H1 (cell line): ENCODE measurements around the gene SORL1-AS1.

ENCODE experiments used
- CTCF ChIA-PET: fragments of 300-600 bp; sonication (Branson Sonifier 250); formaldehyde crosslinking; loops from one replicate; lab custom pipeline; 2021; ENCODE audit not compliant: partially characterized antibody; lab: Charles Lee
- POLR2A ChIA-PET: fragments of 300-600 bp; sonication (Branson Sonifier 250); formaldehyde crosslinking; loops from one replicate; lab custom pipeline; 2021; ENCODE audit warnings: inconsistent platforms; ENCODE audit not compliant: partially characterized antibody; lab: Charles Lee
- DNase-seq, 2 experiments: peaks; one replicate each; pipeline versions ENCODE4 v3.0.0 to v3.0.0-alpha.2; 2010 to 2022; ENCODE audit warnings: low spot score in 2 of 2, low read depth in 1 of 2, mixed read lengths in 1 of 2
- FAIRE-seq: peaks from 2 replicates; lab custom pipeline; 2011; peaks lifted over from hg19 to GRCh38; lab: Jason Lieb, UNC
- H2AFZ ChIP-seq: 2 replicates; pipeline ENCODE4 v1.8.1; 2012; ENCODE audit warnings: low read length, inconsistent platforms
- H2AK5ac ChIP-seq: 2 replicates; pipeline ENCODE4 v1.6.1; 2013; ENCODE audit warnings: low read depth, low read length
- H2BK120ac ChIP-seq: replicated peaks from 2 replicates; pipeline ENCODE3; 2013; ENCODE audit warnings: low read depth, low read length, inconsistent platforms
- H2BK12ac ChIP-seq: 2 replicates; pipeline ENCODE4 v1.6.1; 2013; ENCODE audit warnings: low read depth, low read length
- H2BK15ac ChIP-seq: 2 replicates; pipeline ENCODE4 v1.6.1; 2013; ENCODE audit warnings: low read length
- H2BK20ac ChIP-seq: 2 replicates; pipeline ENCODE4 v1.6.1; 2013; ENCODE audit warnings: low read length
- H2BK5ac ChIP-seq: 2 replicates; pipeline ENCODE4 v1.6.1; 2013; ENCODE audit warnings: low read depth, low read length
- H3K14ac ChIP-seq: 2 replicates; pipeline ENCODE4 v1.6.1; 2013; ENCODE audit warnings: inconsistent platforms; ENCODE audit not compliant: insufficient read length
- H3K18ac ChIP-seq: 2 replicates; pipeline ENCODE4 v1.6.1; 2013; ENCODE audit warnings: low read length; ENCODE audit errors: extremely low read depth
- H3K23ac ChIP-seq: 2 replicates; pipeline ENCODE4 v1.6.1; 2013; ENCODE audit warnings: inconsistent platforms; ENCODE audit not compliant: insufficient read length
- H3K23me2 ChIP-seq: 2 replicates; pipeline ENCODE4 v1.6.1; 2013; ENCODE audit warnings: low read depth, low read length
- H3K27ac ChIP-seq: 2 replicates; pipeline ENCODE4 v1.6.1; 2011; ENCODE audit warnings: low read depth, low read length, inconsistent platforms
- H3K27me3 ChIP-seq, 4 experiments: replicated peaks in 1 of 4; 1 replicate in 1 of 4; 2 replicates in 3 of 4; pipeline versions ENCODE4 v1.6.1 to v1.8.1; 2011 to 2013; ENCODE audit warnings: low read length in 3 of 4, mild to moderate bottlenecking in 3 of 4, inconsistent platforms in 2 of 4, mixed read lengths in 2 of 4, moderate library complexity in 1 of 4; ENCODE audit not compliant: control insufficient read depth in 3 of 4, insufficient read depth in 3 of 4; ENCODE audit errors: extremely low read depth in 1 of 4
- H3K36me3 ChIP-seq, 4 experiments: 2 replicates each; pipeline versions ENCODE4 v1.6.1 to v1.8.1; 2011 to 2013; ENCODE audit warnings: mild to moderate bottlenecking in 4 of 4, low read length in 3 of 4, moderate library complexity in 2 of 4, control low read depth in 1 of 4, inconsistent platforms in 1 of 4; ENCODE audit not compliant: insufficient read depth in 4 of 4, control insufficient read depth in 2 of 4
- H3K4ac ChIP-seq: replicated peaks from 2 replicates; pipeline ENCODE3; 2013; ENCODE audit warnings: low read length, low read depth, mixed read lengths, inconsistent platforms; ENCODE audit not compliant: insufficient read length
- H3K4me1 ChIP-seq, 4 experiments: replicated peaks in 1 of 4; 1 replicate in 1 of 4; 2 replicates in 3 of 4; pipeline versions ENCODE4 v1.6.1 to v1.8.1; 2011 to 2013; ENCODE audit warnings: low read length in 3 of 4, inconsistent platforms in 2 of 4, mixed read lengths in 1 of 4; ENCODE audit not compliant: insufficient read depth in 4 of 4, control insufficient read depth in 3 of 4
- H3K4me2 ChIP-seq, 2 experiments: 2 replicates each; pipeline versions ENCODE4 v1.6.1 to v1.8.1; 2011 to 2013; ENCODE audit warnings: low read depth in 2 of 2, low read length in 2 of 2, control low read depth in 1 of 2, inconsistent platforms in 1 of 2, mild to moderate bottlenecking in 1 of 2; ENCODE audit not compliant: insufficient read depth in 1 of 2
- H3K4me3 ChIP-seq, 4 experiments: fragments of 200-600, 300-600 bp in 1 of 4; sonication (generic), shearing (Covaris generic), sonication (Bioruptor Twin) in 1 of 4; 2 replicates each; pipeline versions ENCODE4 v1.5.1 to v1.8.1; 2011 to 2016; ENCODE audit warnings: low read length in 4 of 4, low read depth in 3 of 4, control low read depth in 2 of 4, inconsistent platforms in 2 of 4, mild to moderate bottlenecking in 2 of 4, mixed read lengths in 1 of 4, moderate library complexity in 1 of 4; ENCODE audit not compliant: insufficient read depth in 2 of 4; ENCODE audit errors: extremely low read depth in 1 of 4
- H3K56ac ChIP-seq: replicated peaks from 2 replicates; pipeline ENCODE3; 2013; ENCODE audit warnings: low read depth, mild to moderate bottlenecking, mixed read lengths, low read length, inconsistent platforms; ENCODE audit not compliant: insufficient read length
- H3K79me1 ChIP-seq: 2 replicates; pipeline ENCODE4 v1.6.1; 2013; ENCODE audit warnings: low read depth, low read length, control low read depth
- H3K79me2 ChIP-seq, 2 experiments: 2 replicates each; pipeline versions ENCODE4 v1.6.1 to v1.8.1; 2012 to 2013; ENCODE audit warnings: low read length in 2 of 2, mild to moderate bottlenecking in 2 of 2, inconsistent platforms in 1 of 2; ENCODE audit not compliant: insufficient read depth in 2 of 2, control insufficient read depth in 1 of 2
- H3K9ac ChIP-seq, 4 experiments: replicated peaks in 1 of 4; 1 replicate in 1 of 4; 2 replicates in 3 of 4; pipeline versions ENCODE4 v1.6.1 to v1.8.1; 2011 to 2013; ENCODE audit warnings: low read depth in 3 of 4, low read length in 3 of 4, control low read depth in 2 of 4, mild to moderate bottlenecking in 2 of 4, moderate library complexity in 2 of 4, inconsistent platforms in 1 of 4; ENCODE audit errors: extremely low read depth in 1 of 4
- H3K9me3 ChIP-seq, 2 experiments: 2 replicates each; pipeline versions ENCODE4 v1.6.1 to v1.8.1; 2012 to 2013; ENCODE audit warnings: mild to moderate bottlenecking in 2 of 2, moderate library complexity in 2 of 2, control low read depth in 1 of 2, inconsistent platforms in 1 of 2, low read depth in 1 of 2, low read length in 1 of 2, mixed read lengths in 1 of 2; ENCODE audit not compliant: insufficient read depth in 2 of 2
- H4K20me1 ChIP-seq, 2 experiments: replicated peaks in 1 of 2; 2 replicates each; pipeline versions ENCODE3 to v1.8.1; 2011 to 2013; ENCODE audit warnings: inconsistent platforms in 2 of 2, low read length in 2 of 2, mild to moderate bottlenecking in 1 of 2; ENCODE audit not compliant: insufficient read depth in 2 of 2, control insufficient read depth in 1 of 2
- H4K5ac ChIP-seq: 2 replicates; pipeline ENCODE4 v1.6.1; 2013; ENCODE audit warnings: low read length, low read depth, mixed read lengths, inconsistent platforms; ENCODE audit not compliant: insufficient read length
- H4K8ac ChIP-seq: 2 replicates; pipeline ENCODE4 v1.8.0; 2013; ENCODE audit warnings: mild to moderate bottlenecking, moderate library complexity, low read length, inconsistent platforms; ENCODE audit not compliant: insufficient read depth; ENCODE audit errors: extremely low read depth
- H4K91ac ChIP-seq: replicated peaks from 2 replicates; pipeline ENCODE3; 2013; ENCODE audit warnings: low read length, mixed read lengths, inconsistent platforms; ENCODE audit not compliant: insufficient read length
- EP300 ChIP-seq, 2 experiments: IDR thresholded peaks; 1 replicate in 1 of 2; 2 replicates in 1 of 2; pipeline ENCODE4 v1.6.1; 2011 to 2012; ENCODE audit warnings: low read depth in 2 of 2, low read length in 2 of 2, mild to moderate bottlenecking in 2 of 2, borderline replicate concordance in 1 of 2, inconsistent platforms in 1 of 2, moderate library complexity in 1 of 2
- HDAC2 ChIP-seq, 2 experiments: fragments of 300-600 bp in 1 of 2; sonication (generic) in 1 of 2; IDR thresholded peaks; 2 replicates each; pipeline ENCODE4 v1.6.1; 2011 to 2012; ENCODE audit warnings: low read depth in 2 of 2, low read length in 2 of 2, mild to moderate bottlenecking in 2 of 2, moderate library complexity in 2 of 2, borderline replicate concordance in 1 of 2, inconsistent platforms in 1 of 2
- RNF2 ChIP-seq: fragments of 200-900, 300-1000 bp; sonication (generic); IDR thresholded peaks from 2 replicates; pipeline ENCODE4 v1.7.1; 2016; ENCODE audit warnings: borderline replicate concordance, low read depth, mild to moderate bottlenecking, antibody characterized with exemption, low read length; ENCODE audit not compliant: poor library complexity, severe bottlenecking; ENCODE audit errors: missing control alignments
- TCF12 ChIP-seq: IDR thresholded peaks from 2 replicates; pipeline ENCODE4 v1.6.1; 2011; ENCODE audit warnings: low read depth, mild to moderate bottlenecking, low read length
- WGBS, 2 experiments: shearing (Covaris generic) in 1 of 2; methylation state at CpG; one replicate each; pipeline versions ENCODE4 v1.1.6 to v1.1.7; 2013 to 2015; ENCODE audit warnings: low lambda C conversion rate in 2 of 2, mixed read lengths in 2 of 2, inconsistent platforms in 1 of 2, low coverage in 1 of 2, missing lambda C conversion rate in 1 of 2; ENCODE audit not compliant: insufficient replicate concordance in 2 of 2, insufficient coverage in 1 of 2, insufficient read length in 1 of 2; ENCODE audit errors: extremely low coverage in 1 of 2, missing lambda C conversion rate in 1 of 2; 5-methylcytosine and 5-hydroxymethylcytosine counted together

Gene SORL1-AS1

GRCh38 chr11:121429556-121429955 lies 23.2 kb downstream of the SORL1-AS1 start:
- WGBS, 2 experiments = 86% methylated on average over 3 of the region's 3 CpGs; no CpG with 5 or more reads in 1 of the 2 experiments
- no peak overlapping the region for H3K23ac ChIP-seq

More at GRCh38 chr11:121429556-121429955, 23.2 kb downstream of the SORL1-AS1 start:
- Histone ChIP-seq H2BK20ac (no peak overlapping the region), H3K4ac (no peak overlapping the region), H3K4me3 (no peak overlapping the region), H2BK5ac (no peak overlapping the region), H3K4me2 (no peak overlapping the region), H3K36me3 (no peaks in the 10 kb centered on the region), H3K56ac (no peak overlapping the region), H3K23me2 (peaks cover 2% of the 10 kb centered on the region), H3K14ac (no peak overlapping the region), H3K18ac (no peak overlapping the region), H3K9me3 (no peaks in the 10 kb centered on the region; a peak in 1 of 4 replicates), H2BK120ac (no peak overlapping the region), H2BK15ac (no peak overlapping the region), H4K8ac (no peak overlapping the region), H4K20me1 (no peaks in the 10 kb centered on the region), H2BK12ac (no peak overlapping the region), H3K27me3 (peaks cover 0 to 12% (median 5%) of the 10 kb centered on the region in 4 experiments; a peak in 6 of 7 replicates), H2AK5ac (no peak overlapping the region), H3K79me1 (no peaks in the 10 kb centered on the region), H3K27ac (no peak overlapping the region), H2AFZ (no peak overlapping the region), H3K9ac (no peak overlapping the region), H3K4me1 (peaks cover 0 to 2% (median under 1%) of the 10 kb centered on the region in 4 experiments; a peak in 2 of 7 replicates), H4K91ac (no peak overlapping the region), H3K79me2 (no peaks in the 10 kb centered on the region), H4K5ac (no peak overlapping the region)
- CTCF ChIA-PET = interaction anchor here (0.6 to 1.6 kb wide), 7 partner anchors 9 to 162 kb away, joined by 3 to 6 read pairs (median 5); no protein-coding TSS in a partner anchor
- POLR2A ChIA-PET = no interaction called here
- no peak for TF ChIP-seq EP300 (IDR thresholded peaks at IDR 0.05; ENCODE audit: borderline replicate concordance in 1 of 2, low read depth in 2 of 2, low read length in 2 of 2)
- no peak for TF ChIP-seq RNF2
- no peak for TF ChIP-seq TCF12
- no peak for TF ChIP-seq HDAC2 (IDR thresholded peaks at IDR 0.05; ENCODE audit: borderline replicate concordance in 1 of 2, low read depth in 2 of 2, low read length in 2 of 2)
- DNase-seq = no peak
- FAIRE-seq = no peak
